ENCODE data around the gene RNH1.

The RNH1 gene

DNA sequence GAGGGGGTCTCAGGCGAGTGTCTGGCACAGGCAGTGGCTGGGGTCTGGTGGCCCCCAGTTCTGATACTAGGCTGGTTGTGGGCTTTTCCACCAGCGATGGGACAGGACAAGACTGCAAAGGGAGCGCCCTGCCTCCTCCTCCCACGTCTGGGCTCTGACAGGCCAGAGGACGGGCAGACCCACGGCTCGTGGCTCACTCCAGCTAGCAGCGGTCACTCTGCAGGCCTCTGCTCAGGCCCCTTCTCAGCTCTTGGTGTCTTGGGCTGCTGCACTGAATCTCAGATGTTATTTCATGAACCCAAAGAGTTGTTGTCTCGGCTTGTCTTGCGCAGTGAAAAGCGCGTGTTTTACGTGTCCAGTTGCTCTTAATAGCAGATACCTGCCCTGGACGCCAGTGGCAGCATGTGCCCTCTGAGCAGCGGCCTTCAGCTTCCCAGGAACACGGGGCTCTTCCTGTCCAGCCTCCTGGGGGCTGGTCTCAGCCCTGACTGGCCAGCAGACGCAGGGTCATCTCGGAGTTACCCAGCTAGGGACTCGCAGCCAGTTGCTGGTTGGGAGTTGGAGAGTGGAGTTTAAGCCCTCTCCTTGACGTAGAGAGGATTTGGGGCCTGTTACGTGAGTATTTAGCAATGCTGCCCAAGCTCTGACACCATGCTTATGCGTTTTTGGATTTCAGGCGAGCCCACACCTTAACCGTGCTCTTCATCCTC is 47.4 kb downstream of the RNH1 start:
- H3K4me3 ChIP-seq: no peak overlapping the region
- no peak for TF ChIP-seq POLR2AphosphoS5 (IDR thresholded peaks at IDR 0.05; ENCODE audit: borderline replicate concordance, low read depth, low read length)
- no peak for TF ChIP-seq FOXP2 (optimal IDR thresholded peaks at IDR 0.05; ENCODE audit: control extremely low read depth, extremely low read length, insufficient read depth)
- no peak for TF ChIP-seq EZH2 (IDR thresholded peaks at IDR 0.05)
- DNase-seq (ENCODE audit: low read depth, low spot score): no peak
- no peak overlapping the region for H3K27ac ChIP-seq
- H3K9me3 ChIP-seq (ENCODE audit: low read depth, low read length): no peaks in the 10 kb centered on the region
- H3K9ac ChIP-seq (ENCODE audit: insufficient read length): no peak overlapping the region
- H3K36me3 ChIP-seq (ENCODE audit: insufficient read depth, low read length): no peaks in the 10 kb centered on the region; the same call in 1 of the 2 replicates

DNA sequence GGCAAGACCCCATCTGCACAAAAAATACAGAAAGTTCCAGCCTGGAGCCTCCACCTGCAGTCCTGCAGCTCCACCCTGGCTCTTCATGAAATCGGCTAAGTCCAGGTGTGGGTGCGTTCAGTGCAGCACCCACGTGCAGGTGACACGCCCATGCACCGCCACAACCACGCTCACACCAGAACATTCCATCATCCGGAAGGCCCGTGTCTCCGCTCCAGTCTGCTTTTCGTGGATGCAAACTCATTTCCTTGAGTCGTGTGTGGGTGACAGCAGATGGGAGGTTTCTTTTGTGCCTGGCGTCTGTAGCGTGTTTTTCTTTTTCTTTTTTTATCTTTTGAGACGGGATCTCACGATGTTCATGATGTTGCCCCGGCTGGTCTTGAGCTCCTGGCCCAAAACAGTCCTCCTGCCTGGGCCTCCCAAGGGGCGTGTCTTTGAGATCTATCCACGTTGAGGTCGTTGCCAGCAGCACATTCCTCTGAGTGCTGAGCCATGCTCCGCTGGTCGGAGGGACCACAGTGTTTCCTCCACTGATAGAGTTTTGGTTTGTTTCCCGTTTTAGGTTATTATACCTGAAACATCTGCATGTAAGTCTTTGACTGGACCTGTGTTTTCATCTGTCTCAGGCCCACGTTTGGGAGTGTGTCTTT is 49.8 kb downstream of the RNH1 start:
- Histone ChIP-seq H3K9ac (ENCODE audit: insufficient read length) (no peak overlapping the region), H3K36me3 (ENCODE audit: insufficient read depth, low read length) (peaks cover 13% of the 10 kb centered on the region; the same call in 1 of the 2 replicates), H3K27ac (no peak overlapping the region), H3K9me3 (ENCODE audit: low read depth, low read length) (no peaks in the 10 kb centered on the region), H3K4me3 (no peak overlapping the region)
- DNase-seq (ENCODE audit: low read depth, low spot score): no peak
- no peak for TF ChIP-seq POLR2AphosphoS5 (IDR thresholded peaks at IDR 0.05; ENCODE audit: borderline replicate concordance, low read depth, low read length)
- no peak for TF ChIP-seq FOXP2 (optimal IDR thresholded peaks at IDR 0.05; ENCODE audit: control extremely low read depth, extremely low read length, insufficient read depth)

DNA sequence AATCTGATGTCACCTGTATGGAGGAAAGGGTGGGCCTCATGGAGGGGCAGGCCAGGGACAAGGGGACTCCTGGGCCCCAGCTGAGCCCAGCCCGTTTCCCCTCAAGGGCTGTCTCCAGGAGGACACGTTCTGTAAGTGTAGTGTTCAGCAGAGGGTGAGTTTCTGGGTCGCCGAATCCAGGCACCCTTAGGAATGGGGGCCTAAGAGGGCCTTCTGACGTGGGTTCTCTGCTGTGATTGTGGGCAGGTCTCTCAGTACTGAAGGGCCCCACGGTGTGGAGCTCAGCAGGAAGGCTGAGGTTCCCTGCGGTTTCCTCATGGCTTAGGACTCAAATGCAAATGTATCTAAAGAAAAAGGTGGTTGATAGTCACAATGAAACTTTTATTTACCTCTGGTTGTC is 50.5 kb downstream of the RNH1 start:
- Histone ChIP-seq H3K36me3 (ENCODE audit: insufficient read depth, low read length) (peaks cover 13% of the 10 kb centered on the region; the same call in 1 of the 2 replicates), H3K27ac (no peak overlapping the region), H3K9ac (ENCODE audit: insufficient read length) (no peak overlapping the region), H3K4me3 (no peak overlapping the region), H3K9me3 (ENCODE audit: low read depth, low read length) (no peaks in the 10 kb centered on the region)
- no peak for DNase-seq (ENCODE audit: low read depth, low spot score)
- TF ChIP-seq FOXP2 (optimal IDR thresholded peaks at IDR 0.05; ENCODE audit: control extremely low read depth, extremely low read length, insufficient read depth): no peak

DNA sequence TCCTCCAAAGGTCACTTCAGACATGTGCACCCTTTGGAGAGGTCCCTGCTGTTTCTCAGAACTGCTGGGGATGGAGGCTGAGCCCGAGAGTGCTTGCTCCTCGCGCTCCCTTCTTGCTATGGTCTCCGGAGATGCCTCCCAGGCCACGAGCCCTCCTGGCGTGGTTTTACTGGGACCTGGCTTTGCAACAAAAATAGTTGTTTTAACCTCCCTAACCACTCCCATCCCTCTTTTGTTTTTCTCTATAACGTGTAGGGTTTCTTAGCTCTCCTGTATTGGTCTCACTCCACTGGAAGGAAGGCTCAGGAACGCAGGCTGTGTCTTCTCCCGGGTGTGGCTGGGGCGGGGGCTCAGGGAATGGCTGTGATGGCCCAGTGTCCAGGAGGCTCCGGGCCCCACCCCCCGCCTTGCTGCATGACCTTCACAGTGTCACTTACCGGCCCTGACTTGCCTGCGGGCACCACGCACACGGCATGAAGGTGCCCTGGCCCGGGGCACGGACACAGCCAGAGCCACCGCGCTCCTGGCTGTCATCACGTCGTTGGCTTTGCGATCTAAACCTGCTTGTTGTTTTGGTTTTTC is 51.4 kb downstream of the RNH1 start:
- H3K36me3 ChIP-seq (ENCODE audit: insufficient read depth, low read length): peaks cover 13% of the 10 kb centered on the region; the same call in 1 of the 2 replicates
- no peak overlapping the region for H3K27ac ChIP-seq
- no peaks in the 10 kb centered on the region for H3K9me3 ChIP-seq (ENCODE audit: low read depth, low read length)
- H3K9ac ChIP-seq (ENCODE audit: insufficient read length): no peak overlapping the region
- no peak overlapping the region for H3K4me3 ChIP-seq
- DNase-seq (ENCODE audit: low read depth, low spot score): no peak
- TF ChIP-seq FOXP2 (optimal IDR thresholded peaks at IDR 0.05; ENCODE audit: control extremely low read depth, extremely low read length, insufficient read depth) (no peak), EZH2 (IDR thresholded peaks at IDR 0.05) (no peak), POLR2AphosphoS5 (IDR thresholded peaks at IDR 0.05; ENCODE audit: borderline replicate concordance, low read depth, low read length) (no peak)

- Histone ChIP-seq H3K4me3 (no peak overlapping the region), H3K27ac (no peak overlapping the region), H3K9ac (ENCODE audit: insufficient read length) (no peak overlapping the region), H3K9me3 (ENCODE audit: low read depth, low read length) (no peaks in the 10 kb centered on the region), H3K36me3 (ENCODE audit: insufficient read depth, low read length) (peaks cover 13% of the 10 kb centered on the region; the same call in 1 of the 2 replicates)
- DNase-seq (ENCODE audit: low read depth, low spot score): no peak
- TF ChIP-seq POLR2AphosphoS5 (IDR thresholded peaks at IDR 0.05; ENCODE audit: borderline replicate concordance, low read depth, low read length): no peak
- TF ChIP-seq FOXP2 (optimal IDR thresholded peaks at IDR 0.05; ENCODE audit: control extremely low read depth, extremely low read length, insufficient read depth): no peak
- TF ChIP-seq EZH2 (IDR thresholded peaks at IDR 0.05): no peak
These were observed 52.1 kb downstream of the RNH1 start for GRCh38 chr11:454801-455565.

DNA sequence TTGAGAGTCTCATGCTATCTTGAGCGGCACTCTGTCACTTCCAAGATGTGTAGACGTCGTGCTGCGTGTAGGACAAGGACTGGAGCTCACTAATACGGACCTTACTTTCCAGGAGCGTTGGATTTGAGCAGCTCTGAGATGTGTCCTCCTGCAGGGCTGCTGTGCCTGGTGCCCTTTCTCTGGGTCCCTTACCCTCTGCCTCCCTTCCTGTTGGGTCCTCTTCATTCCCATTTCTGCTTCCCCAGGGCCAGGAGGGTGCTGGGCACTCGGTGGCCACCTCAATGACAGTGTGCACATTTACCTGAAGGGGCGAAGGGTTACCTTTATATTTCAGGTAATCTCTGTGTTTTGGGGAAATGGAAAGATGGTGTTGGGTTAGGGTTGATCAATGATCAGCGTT is 53.0 kb downstream of the RNH1 start:
- Histone ChIP-seq H3K9me3 (ENCODE audit: low read depth, low read length) (no peaks in the 10 kb centered on the region), H3K27ac (no peak overlapping the region), H3K4me3 (no peak overlapping the region), H3K9ac (ENCODE audit: insufficient read length) (no peak overlapping the region), H3K36me3 (ENCODE audit: insufficient read depth, low read length) (peaks cover 13% of the 10 kb centered on the region; the same call in 1 of the 2 replicates)
- no peak for DNase-seq (ENCODE audit: low read depth, low spot score)
- TF ChIP-seq POLR2AphosphoS5 (IDR thresholded peaks at IDR 0.05; ENCODE audit: borderline replicate concordance, low read depth, low read length) (no peak), FOXP2 (optimal IDR thresholded peaks at IDR 0.05; ENCODE audit: control extremely low read depth, extremely low read length, insufficient read depth) (no peak)

DNA sequence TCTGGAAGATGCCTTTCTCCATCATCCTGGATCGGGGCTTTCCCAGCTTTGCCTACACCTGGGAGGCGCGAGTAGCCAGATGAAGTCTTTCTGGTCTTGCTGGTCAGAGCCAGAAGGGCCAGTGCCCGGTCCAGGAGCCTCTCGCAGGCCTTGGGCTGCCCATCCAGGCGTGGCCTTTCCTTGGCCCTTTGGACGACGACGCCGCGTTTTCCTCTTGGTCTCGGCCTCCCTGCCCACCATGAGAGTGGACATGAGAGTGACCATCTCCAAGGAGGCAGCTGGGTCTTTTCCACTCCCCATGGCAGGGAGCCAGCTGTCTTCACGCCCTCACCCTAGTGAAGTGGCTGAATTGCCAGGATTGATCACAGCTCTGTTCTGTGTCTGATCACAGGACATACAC is 53.5 kb downstream of the RNH1 start:
- no peaks in the 10 kb centered on the region for H3K9me3 ChIP-seq (ENCODE audit: low read depth, low read length)
- H3K9ac ChIP-seq (ENCODE audit: insufficient read length): no peak overlapping the region
- H3K4me3 ChIP-seq: no peak overlapping the region
- H3K36me3 ChIP-seq (ENCODE audit: insufficient read depth, low read length): peaks cover 13% of the 10 kb centered on the region; the same call in 1 of the 2 replicates
- DNase-seq (ENCODE audit: low read depth, low spot score): no peak
- no peak overlapping the region for H3K27ac ChIP-seq
- TF ChIP-seq EZH2 (IDR thresholded peaks at IDR 0.05): no peak

- no peak overlapping the region for H3K9ac ChIP-seq (ENCODE audit: insufficient read length)
- no peaks in the 10 kb centered on the region for H3K9me3 ChIP-seq (ENCODE audit: low read depth, low read length)
- H3K36me3 ChIP-seq (ENCODE audit: insufficient read depth, low read length): peaks cover 13% of the 10 kb centered on the region; the same call in 1 of the 2 replicates
- DNase-seq (ENCODE audit: low read depth, low spot score): no peak
- H3K27ac ChIP-seq: no peak overlapping the region
- TF ChIP-seq POLR2AphosphoS5 (IDR thresholded peaks at IDR 0.05; ENCODE audit: borderline replicate concordance, low read depth, low read length): no peak
- TF ChIP-seq FOXP2 (optimal IDR thresholded peaks at IDR 0.05; ENCODE audit: control extremely low read depth, extremely low read length, insufficient read depth): no peak
- no peak for TF ChIP-seq EZH2 (IDR thresholded peaks at IDR 0.05)
- no peak overlapping the region for H3K4me3 ChIP-seq
These were observed 54.0 kb downstream of the RNH1 start for GRCh38 chr11:452916-453527.

Data from SK-N-MC (cell line).